Hematopoietic multipotent progenitor cell treated with erythropoietin and hydrocortisone succinate and interleukin-3 and kit ligand, for 8 days (in vitro differentiated cells): ENCODE data around the gene TGFB2.
A peak's percentile ranks its signal among the peaks of the same experiment; 100 is the strongest.

Experiments used
- DNase-seq: peaks from one replicate; pipeline ENCODE4 v3.0.0-alpha.2; 2015

The TGFB2 gene

GRCh38 chr1:218362418-218363076, 17.4 kb downstream of the TGFB2 start:
- DNase-seq, result no peak

DNA sequence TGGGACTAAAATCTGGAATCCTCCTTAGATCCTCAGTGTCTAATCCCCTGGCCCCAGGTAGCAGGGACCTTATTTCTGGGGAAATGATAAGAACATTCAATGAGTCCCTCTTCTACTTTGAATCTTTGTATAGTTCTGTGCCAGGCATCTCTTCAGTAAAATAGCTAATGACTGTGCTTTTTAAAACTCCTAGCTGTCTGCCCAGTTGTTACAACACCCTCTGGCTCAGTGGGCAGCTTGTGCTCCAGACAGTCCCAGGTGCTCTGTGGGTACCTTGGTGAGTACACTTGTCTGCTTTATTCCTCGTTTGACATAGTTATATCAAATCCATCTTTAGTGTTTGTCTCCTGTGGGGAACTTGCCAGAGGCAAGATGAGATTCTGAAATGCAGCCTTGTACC, 18.0 kb downstream of the TGFB2 start:
- no peak for DNase-seq

- DNase-seq, result no peak
Observed at GRCh38 chr1:218364028-218364710, 19.0 kb downstream of the TGFB2 start.

GRCh38 chr1:218365226-218365999, 20.3 kb downstream of the TGFB2 start:
- DNase-seq, result no peak

DNA sequence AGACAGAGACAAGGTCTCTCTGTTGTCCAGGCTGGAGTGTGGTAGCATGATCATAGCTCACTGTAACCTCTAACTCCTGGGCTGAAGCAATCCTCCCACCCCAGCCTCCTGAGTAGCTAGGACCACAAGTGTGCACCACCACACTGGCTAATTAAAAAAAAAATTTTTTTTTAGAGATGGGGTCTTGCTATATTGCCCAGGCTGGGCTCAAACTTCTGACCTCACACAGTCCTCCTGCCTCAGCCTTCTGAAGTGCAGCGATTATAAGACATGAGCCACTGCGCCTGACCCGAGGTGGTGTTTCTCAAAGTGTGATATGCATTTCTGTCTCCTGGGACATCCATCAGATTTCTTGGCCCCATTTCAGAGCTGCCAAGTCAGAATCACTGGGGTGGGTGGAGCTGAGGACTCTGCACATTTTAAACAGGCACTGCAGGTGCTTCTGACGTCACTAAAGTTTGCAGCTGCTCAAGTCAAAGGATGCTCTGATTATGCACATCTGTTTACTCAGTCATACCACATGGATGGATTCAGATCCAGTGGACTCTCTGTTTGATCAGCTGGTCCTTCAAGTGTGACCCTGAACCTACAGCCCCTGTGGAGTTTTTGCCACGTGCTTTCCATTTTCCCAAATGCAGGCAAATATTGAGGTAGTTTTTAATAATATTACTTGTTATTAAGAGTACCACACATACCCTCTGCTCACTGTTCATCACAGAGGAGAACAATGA, 21.4 kb downstream of the TGFB2 start:
- no peak for DNase-seq

DNA sequence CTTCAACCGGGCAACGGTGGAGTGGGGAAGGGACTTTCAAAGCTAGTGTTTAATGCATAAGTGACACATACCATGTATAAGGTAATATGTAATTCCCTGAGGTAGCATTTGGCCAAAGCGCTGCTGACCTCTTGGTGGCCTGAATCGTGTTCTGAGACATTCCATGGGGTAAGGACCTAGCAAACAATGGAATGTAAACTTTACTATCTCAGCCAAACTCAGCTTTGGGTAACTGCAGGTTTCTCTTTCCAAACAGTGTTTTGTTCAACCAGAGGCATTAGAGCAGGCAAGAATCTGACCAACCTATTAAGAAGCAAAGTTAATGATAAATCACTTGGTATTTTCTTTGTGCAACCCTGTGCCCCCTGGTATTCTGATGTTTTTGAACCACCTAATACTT, 22.0 kb downstream of the TGFB2 start:
- DNase-seq, result no peak

DNA sequence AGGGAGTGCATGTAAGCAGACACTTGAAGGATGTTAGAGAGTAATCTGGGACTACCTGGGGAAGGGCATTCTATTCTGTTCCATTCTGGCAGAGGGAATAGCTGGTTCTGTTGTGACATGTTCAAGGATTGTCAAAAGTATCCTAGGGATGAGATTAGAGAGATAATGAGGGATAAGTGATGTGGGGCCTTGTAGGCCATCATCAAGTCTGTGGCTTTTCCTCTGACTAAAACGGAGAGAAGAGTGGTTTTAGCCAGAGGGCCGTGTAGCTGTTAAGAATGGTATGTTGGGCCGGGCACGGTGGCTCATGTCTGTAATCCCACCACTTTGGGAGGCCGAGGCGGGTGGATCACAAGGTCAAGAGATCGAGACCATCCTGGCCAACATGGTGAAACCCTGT, 23.6 kb downstream of the TGFB2 start:
- no peak for DNase-seq

GRCh38 chr1:218369688-218370511, 24.8 kb downstream of the TGFB2 start:
- no peak for DNase-seq

DNA sequence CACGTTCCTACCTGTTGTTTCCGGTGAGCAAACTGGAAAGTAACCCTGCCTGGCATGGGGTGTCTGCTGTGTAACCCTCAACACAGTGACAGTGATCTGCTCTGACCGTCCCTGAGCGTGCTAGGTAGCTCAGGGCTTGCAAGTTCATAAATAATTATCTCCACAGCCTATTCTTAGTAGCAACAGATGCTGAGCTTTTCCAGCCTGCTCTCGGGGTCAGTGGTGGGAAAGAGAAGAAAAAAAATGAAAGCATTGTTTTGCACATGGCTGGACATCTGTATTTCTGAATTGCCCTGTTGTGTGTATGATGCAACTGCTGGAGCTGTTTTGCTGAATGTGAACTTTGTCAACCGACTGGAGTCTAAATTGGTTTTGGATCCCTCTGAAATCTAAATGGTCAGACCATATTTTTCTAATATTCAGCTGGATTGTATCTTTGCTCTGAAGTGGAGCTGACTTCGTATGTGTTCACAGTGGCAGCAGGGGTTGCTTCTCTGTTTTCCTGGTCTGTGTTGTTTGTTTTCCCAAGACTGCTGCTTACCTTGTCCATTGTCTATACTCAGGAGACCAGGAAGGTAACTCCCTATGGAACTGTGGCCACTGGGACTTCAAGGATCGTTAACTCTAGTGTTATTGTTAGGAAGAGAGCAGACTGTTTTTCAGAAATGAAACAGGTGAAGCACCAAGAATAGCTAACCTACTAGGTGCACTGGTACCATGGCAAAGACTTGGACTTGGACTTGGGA, 27.0 kb downstream of the TGFB2 start:
- DNase-seq, result no peak

DNA sequence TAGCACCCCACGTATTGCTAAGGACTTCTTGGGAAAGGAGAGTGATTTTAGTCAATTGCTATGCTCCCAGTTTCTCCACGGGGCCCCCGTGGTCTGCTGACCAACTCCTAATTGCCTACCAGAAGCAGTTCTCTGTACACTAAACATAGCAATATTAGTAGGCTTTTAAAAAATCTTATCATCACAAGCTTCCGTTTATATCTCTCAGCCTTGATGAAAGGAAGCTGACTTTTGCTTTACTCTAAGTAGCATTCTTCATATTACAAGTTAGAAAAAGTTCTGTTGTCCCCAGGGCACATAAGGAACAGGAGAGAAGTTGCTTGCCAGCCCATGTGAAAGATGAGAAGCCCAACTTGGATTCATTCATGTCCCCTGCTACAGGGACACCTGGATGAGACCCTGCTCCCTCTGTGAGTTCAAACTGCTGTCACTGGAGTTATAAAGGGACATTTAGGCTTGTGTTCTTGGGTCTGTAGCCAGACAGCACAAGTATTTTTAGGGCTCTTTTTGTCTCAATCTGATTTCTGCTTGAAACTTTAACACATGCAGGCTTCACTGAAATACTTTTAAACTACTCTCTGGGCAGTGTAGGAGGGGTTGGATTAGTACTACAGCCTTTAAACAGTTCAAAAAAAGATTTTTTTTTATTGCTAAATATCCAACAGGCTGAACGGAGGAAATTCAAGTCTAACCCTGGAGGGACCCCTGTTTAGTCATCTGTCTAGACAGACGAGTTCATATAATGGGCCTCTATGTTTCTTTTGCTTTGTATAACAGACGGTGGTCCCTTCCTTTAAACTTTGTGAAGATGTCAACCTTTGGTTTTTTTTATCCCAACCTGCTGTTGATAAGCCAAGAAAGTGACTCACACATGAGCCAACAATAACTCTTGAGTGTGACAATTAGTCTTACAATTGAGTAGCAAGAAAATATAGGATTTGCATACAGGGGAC, 29.5 kb downstream of the TGFB2 start:
- DNase-seq, result no peak

- no peak for DNase-seq
Observed at GRCh38 chr1:218376722-218377121, 31.6 kb downstream of the TGFB2 start.

DNA sequence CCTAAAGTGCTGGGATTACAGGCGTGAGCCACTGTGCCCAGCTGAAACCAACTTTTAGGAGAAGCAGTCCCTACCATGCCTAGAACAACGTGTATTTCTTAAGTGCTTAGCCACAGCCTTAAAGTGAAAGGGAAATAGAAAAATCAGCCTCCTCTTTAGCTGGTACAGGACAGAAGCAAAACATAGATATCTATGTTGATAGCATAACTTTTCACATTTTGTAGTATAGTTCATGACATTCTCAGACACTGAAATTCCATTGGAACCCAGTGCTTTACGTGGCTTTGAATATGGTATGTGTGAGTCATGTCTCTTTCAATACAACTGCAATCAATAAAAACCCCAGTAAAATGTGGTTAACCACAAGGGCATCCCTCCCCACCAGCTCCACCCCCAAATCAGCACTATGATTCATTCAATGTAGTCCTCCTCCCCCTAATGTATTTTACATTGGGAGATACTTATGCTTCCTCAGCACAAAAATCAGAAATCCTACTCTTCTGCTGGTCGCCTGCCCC, 32.1 kb downstream of the TGFB2 start:
- peak; percentile 61 for DNase-seq

GRCh38 chr1:218380125-218380977, 35.2 kb downstream of the TGFB2 start:
- DNase-seq, result no peak

GRCh38 chr1:218382261-218382660, 37.1 kb downstream of the TGFB2 start:
- no peak for DNase-seq

DNA sequence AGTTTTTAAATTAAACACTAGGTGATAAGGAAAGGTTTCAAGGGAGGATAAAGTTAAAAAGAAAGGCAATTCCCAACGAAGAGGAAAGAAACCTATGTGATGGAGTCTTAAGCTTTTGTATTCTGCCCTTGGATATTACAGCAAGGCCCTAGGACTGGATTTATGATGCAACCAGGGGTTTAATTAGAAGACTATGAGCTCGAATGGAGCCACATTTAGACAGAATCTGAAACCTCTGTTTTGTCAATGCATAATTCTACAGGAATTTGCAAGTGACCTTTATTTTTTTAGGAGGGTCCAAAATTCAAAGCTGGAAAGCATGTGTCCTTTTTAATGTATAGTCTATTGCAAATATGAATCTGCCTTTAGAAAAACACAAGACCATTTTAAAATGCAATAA, 37.9 kb downstream of the TGFB2 start:
- no peak for DNase-seq

DNA sequence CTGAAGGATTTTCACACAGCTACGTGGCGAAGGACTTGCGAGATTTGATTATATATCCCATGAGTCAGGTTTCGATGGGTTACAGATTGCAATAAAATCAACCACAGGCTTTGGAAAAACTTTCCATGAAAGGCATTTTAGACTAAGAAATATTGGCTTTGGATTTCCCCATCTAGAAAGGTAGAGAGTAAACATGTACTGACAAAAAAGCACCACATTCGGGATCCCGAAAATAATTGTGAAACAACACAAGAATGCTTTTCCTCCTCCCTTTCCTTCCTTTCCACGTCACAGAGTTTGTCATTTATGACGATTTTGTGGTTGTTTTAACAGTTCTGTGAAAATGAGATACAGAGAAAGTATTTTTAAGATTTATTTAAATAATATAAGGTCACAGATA, 38.5 kb downstream of the TGFB2 start:
- no peak for DNase-seq

GRCh38 chr1:218384581-218384993, 39.5 kb downstream of the TGFB2 start:
- DNase-seq, result no peak

DNA sequence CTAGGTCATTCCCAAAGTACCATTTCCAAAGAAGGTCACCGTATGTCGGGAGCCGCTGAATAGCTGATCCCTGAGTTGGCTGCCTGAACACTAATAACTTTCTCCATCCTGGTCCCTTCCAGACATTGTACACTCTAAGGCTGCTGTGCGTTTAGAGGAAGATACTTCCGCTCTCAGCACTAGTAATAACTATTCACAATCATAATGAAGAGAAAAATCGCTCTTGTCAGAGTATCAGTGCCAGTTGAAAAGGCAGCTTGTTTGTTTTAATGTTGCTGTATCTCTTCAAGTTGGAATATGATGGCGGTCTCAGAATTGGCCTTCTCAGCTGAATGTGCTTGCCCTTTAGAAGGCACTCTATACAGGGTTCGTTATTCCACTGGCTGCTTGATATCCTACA, 43.5 kb downstream of the TGFB2 start:
- DNase-seq, result no peak

- DNase-seq, result no peak
Observed at GRCh38 chr1:218390618-218391017, 45.5 kb downstream of the TGFB2 start.
